Measurements from ENCODE around the gene DLL1.
A peak's percentile ranks its signal among the peaks of the same experiment; 100 is the strongest.

The DLL1 gene

GRCh38 chr6:170243791-170244291 lies 47.0 kb downstream of the DLL1 start:
- DNase-seq, result peak; percentile 73
- Histone ChIP-seq H3K4me1 (peaks cover 9% of the 10 kb centered on the region), H3K27me3 (no peaks in the 10 kb centered on the region)

GRCh38 chr6:170243386-170243785 lies 47.5 kb downstream of the DLL1 start:
- Histone ChIP-seq H3K4me1 (peaks cover 9% of the 10 kb centered on the region), H3K27me3 (no peaks in the 10 kb centered on the region), H3K4me3 (ENCODE audit: low read depth, low read length) (peak overlapping the region; percentile 52), H3K36me3 (no peaks in the 10 kb centered on the region), H3K9me3 (no peaks in the 10 kb centered on the region)
- no peak for DNase-seq
- no peak for TF ChIP-seq CTCF (IDR thresholded peaks at IDR 0.05; ENCODE audit: low read depth, low read length)

More at GRCh38 chr6:170243791-170244291, 47.0 kb downstream of the DLL1 start:
- H3K9me3 ChIP-seq, result no peaks in the 10 kb centered on the region
- H3K36me3 ChIP-seq, result no peaks in the 10 kb centered on the region
- no peak for TF ChIP-seq CTCF (IDR thresholded peaks at IDR 0.05; ENCODE audit: low read depth, low read length)
- peak overlapping the region; percentile 52 for H3K4me3 ChIP-seq (ENCODE audit: low read depth, low read length)

- Histone ChIP-seq H3K36me3 (no peaks in the 10 kb centered on the region), H3K27me3 (no peaks in the 10 kb centered on the region), H3K9me3 (no peaks in the 10 kb centered on the region), H3K4me3 (ENCODE audit: low read depth, low read length) (no peak overlapping the region), H3K4me1 (peaks cover 2% of the 10 kb centered on the region; the same call in 1 of the 2 replicates)
- DNase-seq, result no peak
- TF ChIP-seq CTCF (IDR thresholded peaks at IDR 0.05; ENCODE audit: low read depth, low read length), result no peak
These were observed 51.9 kb downstream of the DLL1 start for GRCh38 chr6:170238741-170239565.

DNA sequence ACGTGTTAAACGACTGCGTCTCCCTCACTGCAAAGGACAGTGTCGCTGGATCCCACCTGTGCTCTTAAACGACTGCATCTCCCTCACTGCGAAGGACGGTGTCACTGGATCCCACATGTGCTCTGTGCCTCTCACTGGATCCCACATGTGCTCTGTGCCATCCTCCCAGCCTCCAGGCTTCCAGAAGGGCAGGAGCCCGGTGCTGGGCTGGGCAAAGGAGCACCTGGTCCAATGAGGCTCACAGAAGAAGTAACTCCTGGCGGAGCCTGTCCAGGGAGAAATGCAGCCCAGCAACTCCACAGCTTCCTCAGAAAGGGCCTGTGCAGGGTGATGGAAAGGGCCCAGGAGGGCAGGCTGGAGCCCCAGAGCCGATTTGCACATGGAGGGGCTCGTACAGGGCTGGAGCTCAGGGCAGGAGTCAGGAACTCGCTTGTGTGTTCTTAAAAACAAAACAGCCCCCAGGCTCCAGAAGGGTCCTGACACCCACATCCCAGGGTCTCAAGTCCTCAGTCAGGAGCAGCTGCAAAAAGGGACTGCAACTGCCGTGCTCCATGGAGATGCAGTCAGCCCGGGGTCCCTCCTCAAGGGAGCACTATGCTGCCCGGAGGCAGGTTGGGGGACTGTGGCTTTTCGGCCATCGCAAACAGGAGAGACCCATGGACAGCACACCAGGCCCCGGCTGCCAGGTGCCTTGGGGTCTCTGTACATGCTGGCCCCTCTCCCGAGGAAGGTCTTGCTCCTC lies 52.7 kb downstream of the DLL1 start:
- no peaks in the 10 kb centered on the region for H3K36me3 ChIP-seq
- H3K4me1 ChIP-seq, result no peaks in the 10 kb centered on the region; the same call in 1 of the 2 replicates
- no peaks in the 10 kb centered on the region for H3K9me3 ChIP-seq
- H3K4me3 ChIP-seq (ENCODE audit: low read depth, low read length), result no peak overlapping the region
- no peak for DNase-seq
- H3K27me3 ChIP-seq, result no peaks in the 10 kb centered on the region
- TF ChIP-seq CTCF (IDR thresholded peaks at IDR 0.05; ENCODE audit: low read depth, low read length), result no peak

GRCh38 chr6:170236131-170236836 lies 54.6 kb downstream of the DLL1 start:
- no peak for DNase-seq
- no peaks in the 10 kb centered on the region for H3K4me1 ChIP-seq
- H3K9me3 ChIP-seq, result no peaks in the 10 kb centered on the region
- H3K27me3 ChIP-seq, result no peaks in the 10 kb centered on the region
- no peak overlapping the region for H3K4me3 ChIP-seq (ENCODE audit: low read depth, low read length)
- no peaks in the 10 kb centered on the region for H3K36me3 ChIP-seq
- no peak for TF ChIP-seq CTCF (IDR thresholded peaks at IDR 0.05; ENCODE audit: low read depth, low read length)

Measured in BE2C (cell line).